ENCODE results near the gene TOR4A.
A peak's percentile ranks its signal among the peaks of the same experiment; 100 is the strongest.
"Not testable (repeated sequence)": the region's sequence is repeated elsewhere in the genome, so short reads cannot be mapped to it uniquely, and the experiment has no call there.

TOR4A gene

GRCh38 chr9:137256856-137257255 is 20.7 kb upstream of the TOR4A start:
- peak overlapping the region; percentile 84 for H3K27ac ChIP-seq
- POLR2A ChIA-PET (ENCODE audit: low non-redundant PET), result interaction anchor here (0.9 to 2.5 kb wide), 2 partner anchors 16 to 18 kb away, joined by 3 to 9 read pairs; partner anchors contain the start of gene TUBB4B
- no peak for DNase-seq (ENCODE audit: low spot score)
- TF ChIP-seq, protein P1, sequence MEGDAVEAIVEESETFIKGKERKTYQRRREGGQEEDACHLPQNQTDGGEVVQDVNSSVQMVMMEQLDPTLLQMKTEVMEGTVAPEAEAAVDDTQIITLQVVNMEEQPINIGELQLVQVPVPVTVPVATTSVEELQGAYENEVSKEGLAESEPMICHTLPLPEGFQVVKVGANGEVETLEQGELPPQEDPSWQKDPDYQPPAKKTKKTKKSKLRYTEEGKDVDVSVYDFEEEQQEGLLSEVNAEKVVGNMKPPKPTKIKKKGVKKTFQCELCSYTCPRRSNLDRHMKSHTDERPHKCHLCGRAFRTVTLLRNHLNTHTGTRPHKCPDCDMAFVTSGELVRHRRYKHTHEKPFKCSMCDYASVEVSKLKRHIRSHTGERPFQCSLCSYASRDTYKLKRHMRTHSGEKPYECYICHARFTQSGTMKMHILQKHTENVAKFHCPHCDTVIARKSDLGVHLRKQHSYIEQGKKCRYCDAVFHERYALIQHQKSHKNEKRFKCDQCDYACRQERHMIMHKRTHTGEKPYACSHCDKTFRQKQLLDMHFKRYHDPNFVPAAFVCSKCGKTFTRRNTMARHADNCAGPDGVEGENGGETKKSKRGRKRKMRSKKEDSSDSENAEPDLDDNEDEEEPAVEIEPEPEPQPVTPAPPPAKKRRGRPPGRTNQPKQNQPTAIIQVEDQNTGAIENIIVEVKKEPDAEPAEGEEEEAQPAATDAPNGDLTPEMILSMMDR (conservative IDR thresholded peaks at IDR 0.05; ENCODE audit: low read depth), result no peak
- CTCF ChIA-PET, result interaction anchor here (0.6 to 1.4 kb wide), 4 partner anchors 9 to 313 kb away, joined by 3 to 4 read pairs (median 4); partner anchors contain the start of gene EXD3

DNA sequence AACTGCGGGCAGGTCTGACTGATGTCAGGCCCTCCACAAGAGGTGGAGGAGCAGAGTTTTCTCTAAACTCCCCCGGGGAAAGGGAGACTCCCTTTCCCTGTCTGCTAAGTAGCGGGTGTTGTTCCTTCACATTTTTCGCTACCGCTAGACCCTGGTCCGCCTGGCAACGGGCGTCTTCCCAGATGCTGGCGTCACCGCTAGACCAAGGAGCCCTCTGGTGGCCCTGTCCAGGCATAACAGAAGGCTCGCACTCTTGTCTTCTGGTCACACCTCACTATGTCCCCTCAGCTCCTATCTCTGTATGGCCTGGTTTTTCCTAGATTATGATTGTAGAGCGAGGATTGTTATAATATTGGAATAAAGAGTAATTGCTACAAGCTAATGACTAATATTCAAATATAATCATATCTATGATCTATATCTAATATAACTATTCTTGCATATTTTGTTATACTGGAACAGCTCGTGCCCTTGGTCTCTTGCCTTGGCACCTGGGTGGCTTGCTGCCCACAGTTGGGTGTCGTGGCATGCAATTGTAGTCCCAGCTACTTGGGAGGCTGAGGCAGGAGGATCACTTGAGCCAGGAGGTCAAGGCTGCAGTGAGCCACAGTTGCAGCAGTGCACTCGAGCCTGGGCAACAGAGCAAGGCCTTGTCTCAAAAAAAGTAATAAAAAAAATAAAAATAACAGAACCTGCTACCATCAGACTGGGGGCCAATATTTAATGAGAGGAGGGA is 15.2 kb upstream of the TOR4A start:
- DNase-seq (ENCODE audit: low spot score), result not testable (repeated sequence)
- peak overlapping the region; percentile 29 for H3K27ac ChIP-seq
- POLR2A ChIA-PET (ENCODE audit: low non-redundant PET), result interaction anchor here (0.6 kb wide), 2 partner anchors 22 to 192 kb away, joined by 3 to 4 read pairs; no protein-coding TSS in a partner anchor
- CTCF ChIA-PET, result interaction anchor here (0.6 to 3.3 kb wide), 3 partner anchors 10 to 183 kb away, joined by 4 to 12 read pairs (median 4); no protein-coding TSS in a partner anchor
- TF ChIP-seq, protein P1 (conservative IDR thresholded peaks at IDR 0.05; ENCODE audit: low read depth), result peak; percentile 91

- DNase-seq (ENCODE audit: low spot score), result no peak
- TF ChIP-seq, protein P1 (conservative IDR thresholded peaks at IDR 0.05; ENCODE audit: low read depth), result no peak
- POLR2A ChIA-PET (ENCODE audit: low non-redundant PET), result no interaction called here
- H3K27ac ChIP-seq, result peak overlapping the region; percentile 29
- CTCF ChIA-PET, result interaction anchor here (0.6 to 3.3 kb wide), 3 partner anchors 10 to 182 kb away, joined by 4 to 12 read pairs (median 4); no protein-coding TSS in a partner anchor
These were observed 14.6 kb upstream of the TOR4A start for GRCh38 chr9:137262909-137263285.

DNA sequence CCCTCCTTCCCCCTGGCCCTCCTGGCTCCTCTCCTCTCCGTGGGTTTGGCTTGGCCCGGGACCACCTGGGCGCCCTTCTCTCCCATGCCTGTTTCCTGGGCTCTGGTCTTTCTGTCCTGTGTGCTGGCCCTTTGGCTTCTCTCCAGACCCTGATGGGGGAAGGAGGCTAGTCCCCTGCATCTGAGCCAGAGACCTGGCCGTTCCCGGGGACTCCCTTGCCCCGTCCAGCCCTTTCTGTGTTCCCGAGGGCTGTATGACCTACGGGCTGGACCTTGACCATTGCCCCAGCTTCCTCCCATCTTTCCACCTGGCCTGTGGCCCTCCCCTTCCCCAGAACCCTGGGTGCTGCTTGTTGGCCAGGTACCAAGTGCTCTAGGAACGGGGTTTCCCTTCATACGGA is 14.0 kb upstream of the TOR4A start:
- no peak for DNase-seq (ENCODE audit: low spot score)
- TF ChIP-seq, protein P1 (conservative IDR thresholded peaks at IDR 0.05; ENCODE audit: low read depth), result no peak
- POLR2A ChIA-PET (ENCODE audit: low non-redundant PET), result no interaction called here
- peak overlapping the region; percentile 94 for H3K27ac ChIP-seq
- CTCF ChIA-PET, result interaction anchor here (3.3 kb wide), 1 partner anchor 27 kb away, joined by 12 read pairs; no protein-coding TSS in a partner anchor

DNA sequence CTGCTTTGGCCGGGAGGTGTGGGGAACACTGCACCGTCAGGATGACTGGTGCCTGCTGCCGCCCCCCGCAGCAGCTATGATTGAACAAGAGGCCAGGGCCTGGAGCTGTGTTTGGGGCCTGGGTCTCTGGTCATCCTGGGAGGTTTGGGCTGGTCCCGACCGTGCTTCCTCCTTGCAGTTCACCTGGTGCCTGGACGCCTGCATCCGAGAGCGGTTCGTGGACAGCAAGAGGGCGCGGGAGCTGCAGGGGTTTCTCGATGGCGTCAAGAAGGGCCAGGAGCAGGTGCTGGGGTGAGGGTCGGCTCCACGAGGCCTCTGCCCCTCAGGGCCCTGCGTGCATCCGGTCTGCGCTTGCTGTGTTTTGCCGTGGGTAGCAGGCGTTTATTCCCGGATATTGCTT is 13.5 kb upstream of the TOR4A start:
- TF ChIP-seq, protein P1 (conservative IDR thresholded peaks at IDR 0.05; ENCODE audit: low read depth), result no peak
- no peak for DNase-seq (ENCODE audit: low spot score)
- peak overlapping the region; percentile 94 for H3K27ac ChIP-seq
- CTCF ChIA-PET, result interaction anchor here (3.3 kb wide), 1 partner anchor 27 kb away, joined by 12 read pairs; no protein-coding TSS in a partner anchor
- POLR2A ChIA-PET (ENCODE audit: low non-redundant PET), result no interaction called here

GRCh38 chr9:137265496-137266161 is 11.9 kb upstream of the TOR4A start:
- no peak for DNase-seq (ENCODE audit: low spot score)
- ChIA-PET CTCF (interaction anchor here (1.3 kb wide), 1 partner anchor 9 kb away, joined by 4 read pairs; no protein-coding TSS in a partner anchor), POLR2A (ENCODE audit: low non-redundant PET) (no interaction called here)
- TF ChIP-seq, protein P1 (conservative IDR thresholded peaks at IDR 0.05; ENCODE audit: low read depth), result no peak
- peak overlapping the region; percentile 94 for H3K27ac ChIP-seq

Data from RWPE1 (cell line).